IMR-90 (cell line): ENCODE data around the gene FYB2. TPM values are rescaled to one million over a fixed set of nuclear protein-coding genes. Genes with fewer than 3 reads are reported as not detected.

Experiments
- ATAC-seq: fragments of 200-7000 bp; cut with Tn5 transposase; 2 replicates; pipeline ENCODE4 v1.9.1; 2020; ENCODE audit warnings: low read depth, mild to moderate bottlenecking, moderate library complexity
- BruUV-seq: library from RNA; stranded (reverse); fragments of 400-500 nt; replicated peaks from 2 replicates; lab custom pipeline; 2021; lab: Mats Ljungman, UMichigan
- CTCF ChIA-PET: fragments of 300-600 bp; formaldehyde crosslinking; extraction: SDS; loops from one replicate; lab custom pipeline; 2021; ENCODE audit warnings: antibody characterized with exemption; lab: Yijun Ruan, JAX
- POLR2A ChIA-PET: fragments of 300-600 bp; sonication (Branson Sonifier 250); formaldehyde crosslinking; loops from one replicate; lab custom pipeline; 2022; ENCODE audit warnings: antibody characterized with exemption; ENCODE audit not compliant: unreplicated experiment; lab: Charles Lee
- DNase-seq: peaks from one replicate; pipeline ENCODE4 v3.0.0; 2013
- H2AFZ ChIP-seq: replicated peaks from 2 replicates; pipeline ENCODE3; 2013; ENCODE audit warnings: low read length, mild to moderate bottlenecking; ENCODE audit not compliant: poor library complexity
- H2AK5ac ChIP-seq: 2 replicates; pipeline ENCODE4 v1.6.1; 2013; ENCODE audit warnings: low read depth, low read length, inconsistent platforms
- H2AK9ac ChIP-seq: replicated peaks from 2 replicates; pipeline ENCODE3; 2013; ENCODE audit warnings: mild to moderate bottlenecking, low read depth, low read length, moderate library complexity; ENCODE audit not compliant: poor library complexity
- H2BK120ac ChIP-seq: 2 replicates; pipeline ENCODE4 v1.6.1; 2013; ENCODE audit warnings: low read depth, low read length, inconsistent platforms
- H2BK15ac ChIP-seq: 3 replicates; pipeline ENCODE4 v1.6.1; 2013; ENCODE audit warnings: low read depth, low read length, inconsistent platforms
- H2BK20ac ChIP-seq: 2 replicates; pipeline ENCODE4 v1.6.1; 2013; ENCODE audit warnings: low read depth, mild to moderate bottlenecking, inconsistent platforms, low read length, moderate library complexity
- H2BK5ac ChIP-seq: 2 replicates; pipeline ENCODE4 v1.6.1; 2013; ENCODE audit warnings: mild to moderate bottlenecking, low read depth, low read length, inconsistent platforms; ENCODE audit not compliant: poor library complexity, severe bottlenecking
- H3K14ac ChIP-seq: replicated peaks from 2 replicates; pipeline ENCODE4 v1.6.1; 2013; ENCODE audit warnings: low read depth, low read length, inconsistent platforms
- H3K18ac ChIP-seq: 2 replicates; pipeline ENCODE4 v1.6.1; 2013; ENCODE audit warnings: low read depth, low read length, control low read depth
- H3K23ac ChIP-seq: 2 replicates; pipeline ENCODE4 v1.6.1; 2013; ENCODE audit warnings: low read depth, low read length, inconsistent platforms
- H3K27ac ChIP-seq: 2 replicates; pipeline ENCODE4 v1.5.1; 2013; ENCODE audit warnings: mild to moderate bottlenecking, control low read depth, low read length; ENCODE audit not compliant: insufficient read depth
- H3K27me3 ChIP-seq: 2 replicates; pipeline ENCODE4 v1.6.1; 2013; ENCODE audit warnings: low read length; ENCODE audit not compliant: control insufficient read depth, insufficient read depth
- H3K36me3 ChIP-seq: 2 replicates; pipeline ENCODE4 v1.6.1; 2013; ENCODE audit warnings: low read length, mixed read lengths; ENCODE audit not compliant: control insufficient read depth, insufficient read depth
- H3K4ac ChIP-seq: 2 replicates; pipeline ENCODE4 v1.6.1; 2013; ENCODE audit warnings: low read depth, low read length, inconsistent platforms
- H3K4me1 ChIP-seq: 2 replicates; pipeline ENCODE4 v1.6.1; 2013; ENCODE audit warnings: low read length, mixed read lengths; ENCODE audit not compliant: control insufficient read depth, insufficient read depth
- H3K4me2 ChIP-seq: 2 replicates; pipeline ENCODE4 v1.6.1; 2013; ENCODE audit warnings: low read depth, mild to moderate bottlenecking, control low read depth, low read length, moderate library complexity
- H3K4me3 ChIP-seq: 2 replicates; pipeline ENCODE4 v1.5.1; 2013; ENCODE audit warnings: low read depth, mild to moderate bottlenecking, control low read depth, low read length, moderate library complexity; ENCODE audit not compliant: insufficient read depth
- H3K56ac ChIP-seq: 2 replicates; pipeline ENCODE4 v1.6.1; 2013; ENCODE audit warnings: low read length, inconsistent platforms; ENCODE audit not compliant: insufficient read depth; ENCODE audit errors: extremely low read depth
- H3K79me1 ChIP-seq, 2 experiments: 2 replicates each; pipeline ENCODE4 v1.6.1; 2013; ENCODE audit warnings: low read length in 2 of 2, inconsistent platforms in 1 of 2, low read depth in 1 of 2
- H3K9ac ChIP-seq: 2 replicates; pipeline ENCODE4 v1.6.1; 2013; ENCODE audit warnings: low read depth, low read length, control low read depth
- H3K9me1 ChIP-seq: 2 replicates; pipeline ENCODE4 v1.6.1; 2013; ENCODE audit warnings: low read length, inconsistent platforms; ENCODE audit not compliant: insufficient read depth
- H3K9me3 ChIP-seq: 2 replicates; pipeline ENCODE4 v1.6.1; 2013; ENCODE audit warnings: low read length; ENCODE audit not compliant: control insufficient read depth, insufficient read depth
- H4K20me1 ChIP-seq: 2 replicates; pipeline ENCODE4 v1.6.1; 2013; ENCODE audit warnings: low read length, inconsistent platforms; ENCODE audit not compliant: insufficient read depth
- H4K5ac ChIP-seq: 2 replicates; pipeline ENCODE4 v1.6.1; 2013; ENCODE audit warnings: mild to moderate bottlenecking, low read depth, low read length, control low read depth
- H4K8ac ChIP-seq, 2 experiments: 2 replicates each; pipeline ENCODE4 v1.6.1; 2013; ENCODE audit warnings: low read depth in 2 of 2, low read length in 2 of 2, control low read depth in 1 of 2, inconsistent platforms in 1 of 2
- H4K91ac ChIP-seq: 2 replicates; pipeline ENCODE4 v1.6.1; 2013; ENCODE audit warnings: low read depth, low read length, inconsistent platforms; ENCODE audit not compliant: insufficient read depth
- BHLHE40 ChIP-seq: fragments of 150-350 bp; IDR thresholded peaks from 2 replicates; pipeline ENCODE4 v1.6.1; 2016; ENCODE audit warnings: mild to moderate bottlenecking, low read depth, low read length
- CEBPB ChIP-seq: IDR thresholded peaks from 2 replicates; pipeline ENCODE4 v1.6.1; 2012; ENCODE audit warnings: low read depth, low read length, improper control_type of control experiment
- CHD1 ChIP-seq: IDR thresholded peaks from 2 replicates; pipeline ENCODE4 v1.6.1; 2012; ENCODE audit warnings: low read depth, low read length, improper control_type of control experiment
- RFX5 ChIP-seq: IDR thresholded peaks from 2 replicates; pipeline ENCODE4 v1.8.0; 2012; ENCODE audit warnings: low read depth, mild to moderate bottlenecking, low read length, moderate library complexity
- SMC3 ChIP-seq: fragments of 150-350 bp; IDR thresholded peaks from 2 replicates; pipeline ENCODE4 v1.6.1; 2016; ENCODE audit warnings: low read depth, mild to moderate bottlenecking, antibody characterized with exemption, low read length, moderate library complexity
- WGBS, 2 experiments: methylation state at CpG; one replicate each; pipeline versions ENCODE4 v1.1.5 to v1.1.7; 2013; ENCODE audit warnings: missing lambda C conversion rate in 2 of 2; ENCODE audit not compliant: insufficient read length in 1 of 2; ENCODE audit errors: extremely low coverage in 2 of 2; 5-methylcytosine and 5-hydroxymethylcytosine counted together
- dilution Hi-C: fragments of 300-500 bp; cut with HindIII; formaldehyde crosslinking; loops from one replicate; pipeline ENCODE4 v1.14.3; 2018; ENCODE audit warnings: low sequenced_read_pairs; ENCODE audit not compliant: unreplicated experiment
- in situ Hi-C: fragments of 300-500 bp; cut with MboI; formaldehyde crosslinking; loops from 3 replicates; pipeline ENCODE4 v1.14.3; 2019; ENCODE audit warnings: low sequenced_read_pairs, inconsistent platforms, mixed read lengths
- intact Hi-C: fragments of 100-400 bp; cut with micrococcal nuclease; formaldehyde crosslinking; loops from 2 replicates; pipeline ENCODE4 v1.10.0; 2022
- polyA plus RNA-seq, 3 experiments: library from polyadenylated mRNA; depleted of rRNA; stranded (reverse); fragments of >200 nt; gene quantifications; 2 replicates each; pipeline ENCODE4 v1.2.3, GENCODE V29; 2012; ENCODE audit warnings: low replicate concordance in 1 of 3
- total RNA-seq: library from RNA; depleted of rRNA; stranded (reverse); fragments of >200 nt; gene quantifications from 2 replicates; pipeline ENCODE4 v1.2.3, GENCODE V29; 2012
- TF ChIP-seq, protein P1 (sequence below): fragments of 150-350 bp; IDR thresholded peaks from 2 replicates; pipeline ENCODE4 v1.6.1; 2016; ENCODE audit warnings: low read depth, mild to moderate bottlenecking, low read length, moderate library complexity, borderline replicate concordance

FYB2 gene
- total and polyA plus RNA-seq, 2 of the 4 experiments (the other 2 are of a cell fraction), result under 0.01 TPM; not detected in 1

DNA sequence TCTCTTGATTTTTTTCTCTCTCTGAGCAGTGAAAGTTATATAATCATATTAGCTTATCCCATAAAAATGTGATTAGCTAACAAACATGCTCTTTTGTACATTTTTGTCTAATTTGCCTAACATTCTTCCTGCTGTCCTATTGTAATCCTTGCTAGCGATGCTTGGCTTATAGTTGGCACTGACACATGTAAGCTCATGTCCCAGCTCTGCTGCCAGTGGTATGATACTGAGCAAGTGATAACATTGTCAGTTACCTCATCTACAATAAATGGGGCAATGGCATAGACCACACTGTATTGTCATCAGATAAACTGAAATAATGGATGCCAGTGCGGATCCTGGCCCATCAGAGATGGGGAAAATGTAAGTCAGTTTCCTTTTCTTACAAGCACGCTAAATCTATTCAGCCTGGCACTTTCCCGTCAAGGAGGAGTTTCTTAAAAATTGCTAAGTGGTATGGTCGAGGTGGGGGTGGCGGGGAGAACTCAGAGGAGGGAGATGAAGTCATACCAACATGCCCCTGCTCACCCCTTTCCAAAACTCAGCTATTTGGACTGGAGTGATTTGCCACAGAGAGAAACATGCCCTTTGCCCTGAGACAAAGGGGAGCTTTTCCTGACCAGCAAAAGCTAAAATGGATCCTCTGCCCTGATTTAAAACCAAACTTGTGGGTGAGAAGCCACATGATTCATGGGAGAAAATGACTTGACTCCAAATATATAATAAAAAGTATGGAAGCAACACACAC is 1.3 kb downstream of the FYB2 start (continued):
- TF ChIP-seq, protein P1, sequence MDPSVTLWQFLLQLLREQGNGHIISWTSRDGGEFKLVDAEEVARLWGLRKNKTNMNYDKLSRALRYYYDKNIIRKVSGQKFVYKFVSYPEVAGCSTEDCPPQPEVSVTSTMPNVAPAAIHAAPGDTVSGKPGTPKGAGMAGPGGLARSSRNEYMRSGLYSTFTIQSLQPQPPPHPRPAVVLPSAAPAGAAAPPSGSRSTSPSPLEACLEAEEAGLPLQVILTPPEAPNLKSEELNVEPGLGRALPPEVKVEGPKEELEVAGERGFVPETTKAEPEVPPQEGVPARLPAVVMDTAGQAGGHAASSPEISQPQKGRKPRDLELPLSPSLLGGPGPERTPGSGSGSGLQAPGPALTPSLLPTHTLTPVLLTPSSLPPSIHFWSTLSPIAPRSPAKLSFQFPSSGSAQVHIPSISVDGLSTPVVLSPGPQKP, result no peak

DNA sequence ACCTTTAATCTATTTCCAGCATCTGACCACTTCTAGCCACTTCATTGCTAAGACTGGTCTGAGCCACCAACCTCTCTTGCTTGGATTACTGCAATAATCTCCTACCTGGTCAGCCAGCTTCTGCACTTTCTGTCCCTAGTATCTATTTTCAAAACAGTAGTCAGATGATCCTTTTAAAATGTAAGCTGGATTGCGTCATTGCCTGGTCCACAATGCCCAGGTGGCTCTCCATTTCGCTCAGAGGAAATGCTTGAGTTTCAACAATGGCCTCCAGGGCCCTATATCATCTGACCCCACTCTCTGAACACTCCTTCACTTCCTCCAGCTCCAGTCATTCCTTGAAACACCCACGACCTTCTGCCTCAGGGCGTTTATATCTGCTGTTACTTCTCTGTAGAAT is 2.3 kb downstream of the FYB2 start:
- intact Hi-C loops, result no loop called here
- Histone ChIP-seq H3K9ac (no peak overlapping the region), H2AK5ac (no peak overlapping the region), H3K9me3 (no peaks in the 10 kb centered on the region), H2BK15ac (no peak overlapping the region), H3K27me3 (peaks cover 2% of the 10 kb centered on the region; the same call in 1 of the 2 replicates), H3K36me3 (no peaks in the 10 kb centered on the region), H2BK20ac (no peak overlapping the region), H4K20me1 (no peaks in the 10 kb centered on the region), H3K79me1 (no peaks in the 10 kb centered on the region), H3K9me1 (no peaks in the 10 kb centered on the region), H2AK9ac (no peak overlapping the region), H3K14ac (no peak overlapping the region), H2BK120ac (no peak overlapping the region), H3K4ac (no peak overlapping the region), H3K4me1 (peaks cover 6% of the 10 kb centered on the region; the same call in 1 of the 2 replicates), H3K23ac (no peak overlapping the region), H3K18ac (no peak overlapping the region), H3K4me3 (no peak overlapping the region), H4K8ac (no peak overlapping the region), H2AFZ (no peak overlapping the region), H3K4me2 (no peak overlapping the region), H2BK5ac (no peak overlapping the region), H4K5ac (no peak overlapping the region), H3K27ac (no peak overlapping the region), H4K91ac (no peak overlapping the region), H3K56ac (no peak overlapping the region)
- no peak for TF ChIP-seq SMC3
- no peak for TF ChIP-seq BHLHE40
- no peak for TF ChIP-seq RFX5
- peak; percentile 65; the same call in 1 of the 2 replicates for TF ChIP-seq CEBPB
- TF ChIP-seq CHD1, result no peak
- ChIA-PET CTCF (interaction anchor here (0.6 kb wide), 2 partner anchors 50 to 374 kb away, joined by 4 to 8 read pairs; no protein-coding TSS in a partner anchor), POLR2A (no interaction called here)
- dilution Hi-C loops, result no loop called here
- BruUV-seq, result no TSS peak
- WGBS, 2 experiments, result 58% methylated on average over 3 of the region's 4 CpGs; no CpG with 5 or more reads in 1 of the 2 experiments
- DNase-seq (no peak), ATAC-seq (no peak)
- in situ Hi-C loops, result loop anchor here (10.0 to 25.0 kb wide), 2 partner anchors 222 to 1305 kb away; no protein-coding TSS in a partner anchor
